Suprapubic skin (tissue), 4 donors: ENCODE results near the gene KRTAP19-2. TPM values are rescaled to one million over a fixed set of nuclear protein-coding genes. Genes with fewer than 3 reads are reported as not detected.

ENCODE experiments used
- DNase-seq, 2 donors: peaks; one replicate each; pipeline ENCODE4 v3.0.0-alpha.2; 2019; ENCODE audit warnings: low spot score in 2 of 2
- H3K27ac ChIP-seq: fragments of 200-600 bp; sonication (generic); one replicate; pipeline ENCODE4 v1.5.1; 2019
- H3K27me3 ChIP-seq: fragments of 200-600 bp; sonication (generic); one replicate; pipeline ENCODE4 v1.5.1; 2019
- H3K36me3 ChIP-seq: fragments of 200-600 bp; sonication (generic); one replicate; pipeline ENCODE4 v1.5.1; 2019
- H3K4me1 ChIP-seq: fragments of 200-600 bp; sonication (generic); one replicate; pipeline ENCODE4 v1.5.1; 2019
- H3K4me3 ChIP-seq: fragments of 200-600 bp; sonication (generic); one replicate; pipeline ENCODE4 v1.5.1; 2019; ENCODE audit warnings: mild to moderate bottlenecking
- H3K9me3 ChIP-seq: fragments of 200-600 bp; sonication (generic); one replicate; pipeline ENCODE4 v1.5.1; 2019
- CTCF ChIP-seq, 2 donors: fragments of 200-600 bp in 1 of 2; fragments of 450-650 bp in 1 of 2; sonication (generic) in 1 of 2; IDR thresholded peaks; one replicate each; pipeline ENCODE4 v1.5.1; 2016 to 2019; ENCODE audit warnings: antibody characterized with exemption in 2 of 2, mild to moderate bottlenecking in 1 of 2, moderate library complexity in 1 of 2
- EP300 ChIP-seq: sonication (generic); formaldehyde crosslinking; IDR thresholded peaks from one replicate; pipeline ENCODE4 v1.6.1; 2017; ENCODE audit warnings: antibody characterized with exemption
- POLR2A ChIP-seq, 2 donors: fragments of 450-650 bp; IDR thresholded peaks; one replicate each; pipeline ENCODE4 v1.6.1; 2017; ENCODE audit warnings: antibody characterized with exemption in 2 of 2, mild to moderate bottlenecking in 2 of 2, moderate library complexity in 2 of 2
- POLR2AphosphoS5 ChIP-seq, 3 donors: sonication (generic); formaldehyde crosslinking; IDR thresholded peaks; one replicate each; pipeline ENCODE4 v1.6.1; 2017; ENCODE audit warnings: antibody characterized with exemption in 3 of 3
- WGBS: methylation state at CpG from one replicate; pipeline ENCODE4 v1.1.5; 2018; 5-methylcytosine and 5-hydroxymethylcytosine counted together
- total RNA-seq, 4 donors: library from RNA; depleted of rRNA; stranded (reverse); fragments of >200 nt; gene quantifications; one replicate each; pipeline ENCODE4 v1.1.0, GENCODE V29; 2016

KRTAP19-2 gene
- total RNA-seq, 4 donors from 2014 or later = not detected

GRCh38 chr21:30497065-30497464 is 9.8 kb upstream of the KRTAP19-2 start, which contains the start of gene KRTAP19-4:
Gene KRTAP19-4, minus strand, starts transcription at chr21:30497165. Its CDS starts 55 bp downstream, at chr21:30497110.
- TF ChIP-seq POLR2A (IDR thresholded peaks at IDR 0.05) (no peak), POLR2AphosphoS5 (IDR thresholded peaks at IDR 0.05) (no peak), EP300 (no peak), CTCF (IDR thresholded peaks at IDR 0.05) (no peak)
- WGBS = 81% methylated on average over 4 of the region's 4 CpGs

GRCh38 chr21:30491963-30492428 is 4.8 kb upstream of the KRTAP19-2 start, which contains the start of gene KRTAP19-3:
Gene KRTAP19-3, minus strand, starts transcription at chr21:30492013. Its CDS starts 56 bp downstream, at chr21:30491957.
- H3K36me3 ChIP-seq = no peaks in the 10 kb centered on the region
- no peak for DNase-seq
- H3K4me3 ChIP-seq = no peak within 1 kb of the TSS
- H3K4me1 ChIP-seq = no peaks in the 10 kb centered on the region
- 69% methylated on average over 2 of the region's 2 CpGs for WGBS
- H3K27me3 ChIP-seq = no peaks in the 10 kb centered on the region
- H3K27ac ChIP-seq = no peak within 1 kb of the TSS
- H3K9me3 ChIP-seq = no peaks in the 10 kb centered on the region
- TF ChIP-seq POLR2A (IDR thresholded peaks at IDR 0.05) = no peak
- TF ChIP-seq CTCF (IDR thresholded peaks at IDR 0.05) = no peak
- TF ChIP-seq EP300 = no peak

More at GRCh38 chr21:30497065-30497464, 9.8 kb upstream of the KRTAP19-2 start, which contains the start of gene KRTAP19-4:
- Histone ChIP-seq H3K4me3 (no peak within 1 kb of the TSS), H3K36me3 (no peaks in the 10 kb centered on the region), H3K27me3 (no peaks in the 10 kb centered on the region), H3K4me1 (no peaks in the 10 kb centered on the region), H3K27ac (no peak within 1 kb of the TSS), H3K9me3 (no peaks in the 10 kb centered on the region)
- DNase-seq = no peak

GRCh38 chr21:30486180-30486579 is 1.1 kb downstream of the KRTAP19-2 start:
- no peaks in the 10 kb centered on the region for H3K27me3 ChIP-seq
- H3K27ac ChIP-seq = no peak overlapping the region
- no peak overlapping the region for H3K4me3 ChIP-seq
- no peaks in the 10 kb centered on the region for H3K36me3 ChIP-seq
- no peaks in the 10 kb centered on the region for H3K4me1 ChIP-seq
- no peak for DNase-seq
- peaks cover 7% of the 10 kb centered on the region for H3K9me3 ChIP-seq
- WGBS = 82% methylated on average over 2 of the region's 2 CpGs
- TF ChIP-seq POLR2A (IDR thresholded peaks at IDR 0.05) (no peak), EP300 (no peak), POLR2AphosphoS5 (IDR thresholded peaks at IDR 0.05) (no peak), CTCF (IDR thresholded peaks at IDR 0.05) (no peak)

- Histone ChIP-seq H3K27me3 (no peaks in the 10 kb centered on the region), H3K27ac (no peak overlapping the region), H3K9me3 (peaks cover 7% of the 10 kb centered on the region), H3K4me1 (no peaks in the 10 kb centered on the region), H3K4me3 (no peak overlapping the region), H3K36me3 (no peaks in the 10 kb centered on the region)
- WGBS = 49% methylated on average over 2 of the region's 2 CpGs
- DNase-seq = no peak
- no peak for TF ChIP-seq POLR2A (IDR thresholded peaks at IDR 0.05)
Observed at GRCh38 chr21:30482130-30482529, 5.1 kb downstream of the KRTAP19-2 start.

- Histone ChIP-seq H3K9me3 (no peaks in the 10 kb centered on the region), H3K27ac (no peak within 1 kb of the TSS), H3K4me3 (no peak within 1 kb of the TSS), H3K27me3 (no peaks in the 10 kb centered on the region), H3K36me3 (no peaks in the 10 kb centered on the region), H3K4me1 (no peaks in the 10 kb centered on the region)
- TF ChIP-seq POLR2A (IDR thresholded peaks at IDR 0.05) (no peak), POLR2AphosphoS5 (IDR thresholded peaks at IDR 0.05) (no peak), CTCF (IDR thresholded peaks at IDR 0.05) (no peak), EP300 (no peak)
- 91% methylated on average over 7 of the region's 7 CpGs for WGBS
- DNase-seq = no peak
Observed at GRCh38 chr21:30480145-30480544, 7.1 kb downstream of the KRTAP19-2 start, which contains the start of gene KRTAP19-1. Gene KRTAP19-1, minus strand, starts transcription at chr21:30480367. Its CDS starts 50 bp downstream, at chr21:30480317.

GRCh38 chr21:30479259-30479658 is 8.0 kb downstream of the KRTAP19-2 start:
- Histone ChIP-seq H3K27ac (no peak overlapping the region), H3K9me3 (no peaks in the 10 kb centered on the region), H3K36me3 (no peaks in the 10 kb centered on the region), H3K27me3 (no peaks in the 10 kb centered on the region), H3K4me3 (no peak overlapping the region), H3K4me1 (no peaks in the 10 kb centered on the region)
- no peak for DNase-seq
- WGBS = 66% methylated on average over 4 of the region's 4 CpGs
- TF ChIP-seq CTCF (IDR thresholded peaks at IDR 0.05) (no peak), POLR2AphosphoS5 (IDR thresholded peaks at IDR 0.05) (no peak), POLR2A (IDR thresholded peaks at IDR 0.05) (no peak), EP300 (no peak)
